GM19467 (cell line): ENCODE data around the gene NRARP.

Experiments used
- ATAC-seq: cut with Tn5 transposase; IDR thresholded peaks from one replicate; pipeline ENCODE4 v1.9.1; 2021; ENCODE audit warnings: mild to moderate bottlenecking, moderate library complexity; ENCODE audit not compliant: unreplicated experiment

Gene NRARP

GRCh38 chr9:137300567-137301080 lies 1.4 kb downstream of the NRARP start:
- ATAC-seq: no peak

- ATAC-seq: no peak
These were observed 2.1 kb downstream of the NRARP start for GRCh38 chr9:137299938-137300337.

GRCh38 chr9:137299203-137299565 lies 2.9 kb downstream of the NRARP start:
- no peak for ATAC-seq

DNA sequence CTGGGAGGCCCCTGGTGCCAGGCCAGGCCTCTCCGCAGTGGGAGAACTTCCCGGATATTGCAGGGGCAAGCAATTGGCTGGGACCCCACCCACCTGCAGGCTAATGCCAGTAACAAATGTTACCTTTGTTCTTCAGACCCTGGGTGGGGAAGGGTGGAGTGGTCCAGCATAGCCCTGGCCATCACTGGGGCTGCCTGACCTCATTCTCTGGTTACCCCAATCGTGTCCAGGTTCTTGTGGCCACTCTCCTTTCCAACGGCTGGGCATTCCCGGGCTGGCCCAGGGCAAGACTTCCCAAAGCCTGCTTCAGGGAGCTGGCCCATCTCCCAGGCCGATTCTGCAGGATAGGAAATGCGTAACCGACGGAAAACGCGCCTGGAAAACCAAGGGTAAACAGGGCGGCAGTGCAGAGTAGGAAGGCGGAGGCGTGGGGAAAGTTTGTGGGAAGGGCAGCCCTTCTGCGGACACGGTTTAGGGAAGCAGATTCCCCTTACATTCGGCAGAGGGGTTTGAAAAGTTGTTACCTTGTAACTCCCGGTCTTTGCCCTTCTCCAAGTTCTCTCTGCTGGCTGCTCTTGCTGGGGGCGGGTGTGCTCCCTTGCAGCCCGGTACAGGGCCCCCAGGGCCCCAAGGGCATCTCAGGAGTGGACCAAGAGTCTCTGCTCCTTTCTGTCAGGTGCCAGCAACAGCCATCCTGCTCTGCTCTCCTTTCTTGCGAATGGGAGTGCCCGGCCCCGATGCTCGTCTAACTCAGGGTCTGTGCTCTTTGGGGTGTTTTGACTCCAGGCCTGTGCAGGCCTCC lies 3.5 kb downstream of the NRARP start:
- ATAC-seq: no peak

DNA sequence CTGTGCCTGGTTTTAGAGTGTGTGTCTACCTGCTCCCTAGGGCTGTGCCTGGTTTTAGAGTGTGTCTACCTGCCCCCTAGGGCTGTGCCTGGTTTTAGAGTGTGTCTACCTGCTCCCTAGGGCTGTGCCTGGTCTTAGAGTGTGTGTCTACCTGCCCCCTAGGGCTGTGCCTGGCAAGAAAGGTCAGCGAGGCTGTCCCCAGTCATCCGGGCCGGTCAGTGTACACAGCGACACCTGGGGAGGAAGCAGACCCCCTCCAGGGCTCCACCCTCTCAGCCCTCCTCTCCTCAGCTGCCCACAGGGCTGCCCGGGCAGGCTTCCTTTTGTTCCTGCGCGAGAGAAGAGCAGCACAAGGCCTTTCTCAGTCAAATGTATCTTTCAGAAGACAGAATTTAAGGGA lies 4.1 kb downstream of the NRARP start:
- ATAC-seq: no peak

DNA sequence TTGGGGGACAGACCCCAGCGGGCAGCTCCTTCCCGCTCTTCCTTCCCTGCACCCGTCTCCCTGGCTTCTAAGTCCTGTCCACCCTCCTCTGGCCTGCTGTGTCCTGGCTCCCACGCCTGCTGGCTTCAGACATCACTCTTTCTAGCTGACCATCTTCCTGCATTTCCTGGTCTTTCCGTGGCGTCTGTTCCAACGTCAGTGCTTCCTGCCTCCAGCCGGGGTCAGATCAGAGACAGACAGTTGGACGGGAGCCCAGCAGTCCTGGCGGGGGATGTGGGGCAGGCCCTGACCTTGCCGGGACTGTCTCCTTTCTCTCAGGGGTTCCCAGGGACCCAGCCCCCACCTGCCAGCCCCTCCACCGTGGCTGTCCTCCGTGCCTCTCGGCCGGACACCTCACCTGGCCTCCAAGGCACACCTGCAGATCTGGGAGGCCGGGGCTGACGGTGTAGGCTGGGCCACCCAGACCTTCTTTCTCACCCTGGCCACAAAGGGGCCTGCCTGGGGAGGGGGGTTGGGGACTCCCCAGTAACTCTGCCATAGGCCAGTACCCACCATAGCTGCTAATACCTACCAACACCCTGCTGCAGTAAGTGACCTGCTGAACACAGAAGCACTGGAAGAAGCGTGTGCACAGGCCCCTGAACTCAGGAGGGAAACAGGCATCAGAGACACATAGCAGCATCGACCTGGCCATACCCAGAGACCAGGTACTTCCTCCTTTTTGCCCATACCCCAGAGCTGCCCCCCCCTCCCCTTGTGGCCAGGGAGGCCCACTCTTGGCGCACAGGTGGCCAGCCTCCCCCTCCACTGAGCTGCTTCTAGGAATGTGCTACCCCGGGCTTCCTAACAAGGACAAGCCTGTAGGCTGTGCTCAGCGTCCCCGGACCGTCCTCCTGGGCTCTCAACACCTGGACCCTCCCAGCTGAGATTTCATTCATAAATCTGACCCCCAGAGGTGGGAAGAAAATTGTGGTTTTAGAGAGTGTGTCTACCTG lies 5.1 kb downstream of the NRARP start:
- ATAC-seq: no peak

DNA sequence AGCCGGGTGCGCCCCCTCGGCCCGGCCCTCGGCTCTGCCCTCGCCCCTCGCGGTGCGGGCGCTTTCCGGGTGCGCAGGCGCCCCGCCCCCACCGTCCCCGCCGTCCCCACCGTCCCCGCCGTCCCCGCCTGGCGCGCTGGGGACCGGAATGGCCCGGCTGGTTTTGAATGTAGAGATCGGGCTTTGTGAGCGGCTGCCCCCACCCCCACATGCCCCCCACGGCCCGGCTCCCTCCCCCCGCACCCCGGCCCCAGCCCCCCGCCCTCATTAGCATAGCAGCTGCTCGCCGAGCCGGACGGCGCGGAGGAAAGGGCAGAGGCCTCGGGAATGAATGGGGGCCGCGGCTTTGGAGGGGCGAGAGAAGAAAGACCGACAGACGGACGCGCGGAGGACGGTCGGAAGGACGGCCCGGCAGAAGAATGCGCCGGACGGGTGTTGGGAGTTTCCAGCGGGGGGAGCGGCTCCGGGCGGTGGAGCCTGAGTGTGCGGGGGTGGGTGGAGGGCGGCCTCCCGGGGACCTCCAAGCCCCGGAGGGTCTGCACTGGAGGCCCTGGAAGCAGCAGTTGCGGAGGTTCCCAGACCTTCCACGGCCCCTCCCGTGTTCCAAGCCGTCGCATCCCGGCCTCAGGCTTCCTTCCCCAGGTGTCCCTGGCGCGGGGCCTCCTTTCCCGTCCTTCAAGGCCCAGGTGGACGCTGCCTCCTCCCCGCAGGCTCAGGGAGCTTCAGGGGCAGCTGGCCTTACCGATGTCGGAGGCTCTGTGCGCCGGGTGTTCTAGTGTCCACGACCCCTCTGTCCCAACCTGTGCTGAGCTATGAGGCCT lies 6.0 kb downstream of the NRARP start:
- no peak for ATAC-seq

DNA sequence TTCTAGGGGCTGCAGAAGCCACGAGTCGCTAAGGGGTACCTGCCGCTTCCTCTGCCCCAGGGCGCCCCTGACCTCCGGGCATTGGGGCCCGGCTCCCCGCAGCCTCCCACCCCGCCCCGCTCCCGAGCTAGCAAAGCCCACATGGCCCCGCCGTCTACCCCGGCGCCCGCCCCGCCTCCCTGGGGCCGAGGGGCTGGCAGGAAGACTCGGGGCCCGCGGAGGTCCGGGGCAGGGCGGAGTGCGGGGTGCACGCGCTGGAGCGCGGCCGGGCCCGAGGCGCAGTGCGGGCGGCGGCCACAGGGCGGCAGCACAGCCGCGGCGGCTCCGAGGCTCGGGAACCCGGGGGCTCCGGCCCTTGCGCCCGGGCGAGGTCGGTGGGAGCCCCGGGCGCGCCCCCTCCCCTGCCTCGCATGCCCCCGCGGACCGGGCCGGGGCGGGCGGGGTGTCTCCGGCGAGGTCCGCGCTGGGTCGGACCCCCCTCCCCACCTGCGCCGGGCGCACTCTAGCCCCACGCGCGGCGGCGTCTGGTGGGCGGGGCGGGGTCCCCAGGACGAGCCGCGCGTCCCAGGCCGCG lies 6.7 kb downstream of the NRARP start:
- ATAC-seq: no peak

GRCh38 chr9:137294681-137295237 lies 7.3 kb downstream of the NRARP start:
- ATAC-seq: no peak

- ATAC-seq: no peak
These were observed 7.9 kb downstream of the NRARP start for GRCh38 chr9:137294091-137294680.

DNA sequence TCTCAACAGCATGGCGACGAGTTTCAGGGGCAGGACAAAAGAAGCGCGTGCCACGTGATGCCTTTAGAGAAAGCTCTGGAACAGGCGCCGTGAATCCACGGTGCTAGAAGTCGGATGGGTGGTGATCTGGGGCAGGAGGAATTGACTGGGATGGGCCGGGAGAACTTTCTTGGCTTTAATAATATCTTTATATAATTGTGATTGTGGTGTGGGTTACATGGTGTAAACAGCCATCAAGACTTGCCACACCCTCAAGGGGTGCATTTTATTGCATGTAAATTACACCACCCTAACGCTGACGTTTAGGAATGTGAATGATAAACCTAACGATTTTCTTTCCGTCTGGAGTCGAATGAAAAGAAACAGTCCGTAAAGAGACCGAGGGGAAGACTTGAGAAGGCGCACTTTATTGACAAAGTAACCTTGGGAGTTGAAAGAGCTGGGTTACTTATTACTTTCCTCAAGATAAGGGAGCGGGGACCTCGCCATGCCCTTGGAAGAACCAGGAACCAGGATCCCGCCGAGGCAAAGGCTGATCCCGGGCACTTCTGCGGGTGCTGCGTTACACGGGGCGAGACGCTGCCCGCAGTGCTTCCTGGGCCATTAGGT lies 8.5 kb downstream of the NRARP start:
- ATAC-seq: no peak

DNA sequence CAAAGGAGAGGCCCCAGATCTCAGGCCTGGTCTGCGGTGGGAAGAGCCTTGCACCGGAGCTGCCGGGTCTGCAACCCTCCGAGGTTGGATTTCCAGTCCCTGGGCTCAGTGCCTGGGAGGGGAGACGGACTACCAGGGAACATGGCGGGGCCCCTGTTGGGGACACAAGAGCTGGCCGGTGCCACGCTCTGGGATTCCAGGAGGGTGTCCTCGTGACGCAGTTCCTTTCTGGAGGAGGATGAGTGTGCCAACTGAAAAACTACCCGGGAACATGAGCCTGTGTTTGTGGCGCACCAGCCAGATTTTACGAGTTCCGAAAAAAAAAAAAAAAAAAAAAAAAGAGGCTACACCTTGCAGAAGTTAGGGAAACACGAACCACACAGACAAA lies 9.0 kb downstream of the NRARP start:
- ATAC-seq: no peak

- no peak for ATAC-seq
These were observed 15.1 kb downstream of the NRARP start for GRCh38 chr9:137286975-137287383.

- ATAC-seq: no peak
These were observed 20.5 kb downstream of the NRARP start for GRCh38 chr9:137281345-137282116.

- ATAC-seq: no peak
These were observed 21.4 kb downstream of the NRARP start for GRCh38 chr9:137280474-137281344.

DNA sequence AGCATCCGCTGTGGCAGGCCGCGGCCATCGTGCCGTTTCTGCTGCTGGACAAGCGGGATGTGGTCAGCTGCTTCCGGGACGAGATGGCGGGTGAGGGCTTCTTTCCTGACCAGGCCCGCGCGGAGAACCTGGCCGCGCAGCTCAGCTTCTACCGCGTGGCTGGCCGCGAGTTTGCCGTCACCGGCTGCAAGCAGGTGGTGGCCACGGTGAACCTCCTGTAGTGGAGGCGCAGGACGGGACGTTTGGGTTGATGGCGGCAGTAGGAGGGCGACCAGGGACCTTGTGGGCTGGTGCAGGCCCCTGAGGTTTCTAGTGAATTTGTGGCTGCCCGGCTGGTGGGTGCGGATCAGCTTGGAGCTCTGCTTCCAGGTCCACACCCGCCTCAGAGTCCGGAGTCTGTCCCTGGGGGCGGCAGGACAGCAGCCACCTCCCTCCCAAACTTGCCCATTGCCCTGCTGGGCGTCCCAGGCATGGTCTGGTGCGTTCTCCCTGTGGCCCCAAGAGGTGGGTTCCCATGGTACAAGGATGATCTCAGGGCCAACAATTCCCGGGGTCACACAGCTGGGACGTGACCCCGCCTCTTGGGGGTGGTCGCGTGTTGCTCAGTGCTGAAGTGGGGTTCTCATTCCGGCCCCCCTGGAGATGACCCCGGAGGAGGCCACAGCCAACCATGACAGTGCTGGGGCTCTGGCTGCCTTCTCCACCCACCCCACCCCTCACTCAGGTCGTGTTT lies 22.2 kb downstream of the NRARP start:
- ATAC-seq: no peak
